T47D (cell line): ENCODE measurements around the gene PPDPF.
A peak's percentile ranks its signal among the peaks of the same experiment; 100 is the strongest.

ENCODE experiments used
- DNase-seq, 2 experiments: peaks; one replicate each; pipeline versions ENCODE4 v3.0.0 to v3.0.0-alpha.2; 2011 to 2012; ENCODE audit warnings: low read depth in 1 of 2, low spot score in 1 of 2
- JUND ChIP-seq: IDR thresholded peaks from 2 replicates; pipeline ENCODE4 v1.6.1; 2012; ENCODE audit warnings: low read depth
- in situ Hi-C: cut with HindIII; loops from 2 replicates; pipeline ENCODE4 v1.10.0; 2016; ENCODE audit warnings: low sequenced_read_pairs, low pct_unique_long_range_greater_than_20kb

PPDPF gene

DNA sequence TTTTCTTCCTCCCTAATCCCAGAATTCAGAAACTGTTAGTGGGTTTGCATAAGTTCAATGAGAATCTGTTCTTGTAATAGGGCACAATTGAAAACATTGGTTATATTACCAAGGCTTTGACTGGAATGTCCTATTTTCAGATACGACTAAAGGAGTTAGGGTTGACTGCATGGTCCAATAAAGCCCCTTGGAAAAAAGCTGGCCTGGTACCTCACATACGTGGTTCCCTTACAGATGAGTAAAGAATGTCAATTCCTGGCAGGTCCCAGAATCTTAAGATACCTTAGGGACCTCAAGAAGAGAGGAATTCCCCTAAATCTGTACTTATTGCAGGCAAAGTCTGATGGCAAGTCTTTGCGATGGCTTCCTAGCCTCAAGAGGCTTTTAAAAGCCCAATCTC is 4.6 kb downstream of the PPDPF start:
- no peak for DNase-seq
- in situ Hi-C loops: no loop called here
- no peak for TF ChIP-seq JUND

DNA sequence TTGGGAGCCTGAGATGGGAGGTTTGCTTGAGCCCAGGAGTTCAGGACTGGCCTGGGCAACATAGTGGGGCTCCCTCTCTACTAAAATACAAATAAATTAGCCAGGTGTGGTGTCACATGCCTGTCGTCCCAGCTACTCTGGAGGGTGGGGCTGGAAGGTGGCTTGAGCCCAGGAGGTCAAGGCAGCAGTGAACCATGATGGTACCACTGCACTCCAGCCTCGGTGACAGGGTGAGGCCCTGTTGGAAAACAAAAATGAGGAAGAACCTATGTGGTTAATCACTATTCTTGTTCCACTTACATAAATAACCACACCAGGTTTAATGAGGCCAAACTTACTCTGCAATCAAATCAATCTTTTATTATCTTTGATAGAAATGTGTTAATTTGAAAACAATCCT is 5.4 kb downstream of the PPDPF start:
- TF ChIP-seq JUND: no peak
- in situ Hi-C loops: no loop called here
- peak in 1 of 2 experiments; percentile 46 for DNase-seq

DNA sequence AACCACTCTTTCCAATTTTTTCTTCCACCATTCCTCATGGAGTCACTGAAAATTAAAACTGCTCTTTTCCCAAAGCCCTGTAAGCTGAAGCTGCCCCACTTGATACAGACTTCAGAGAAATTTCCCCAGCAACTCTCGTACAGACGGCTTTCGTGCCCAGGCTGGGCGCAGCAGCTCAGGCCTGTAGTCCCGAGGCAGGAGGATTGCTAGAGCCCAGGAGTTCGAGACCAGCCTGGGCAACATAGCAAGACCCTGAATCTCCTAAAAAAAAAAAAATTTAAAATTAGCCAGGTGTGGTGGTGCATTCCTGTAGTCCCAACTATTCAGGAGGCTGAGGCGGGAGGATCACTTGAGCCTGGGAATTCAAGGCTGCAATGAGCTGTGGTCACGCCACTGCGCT is 6.6 kb downstream of the PPDPF start:
- in situ Hi-C loops: no loop called here
- no peak for TF ChIP-seq JUND
- no peak for DNase-seq

DNA sequence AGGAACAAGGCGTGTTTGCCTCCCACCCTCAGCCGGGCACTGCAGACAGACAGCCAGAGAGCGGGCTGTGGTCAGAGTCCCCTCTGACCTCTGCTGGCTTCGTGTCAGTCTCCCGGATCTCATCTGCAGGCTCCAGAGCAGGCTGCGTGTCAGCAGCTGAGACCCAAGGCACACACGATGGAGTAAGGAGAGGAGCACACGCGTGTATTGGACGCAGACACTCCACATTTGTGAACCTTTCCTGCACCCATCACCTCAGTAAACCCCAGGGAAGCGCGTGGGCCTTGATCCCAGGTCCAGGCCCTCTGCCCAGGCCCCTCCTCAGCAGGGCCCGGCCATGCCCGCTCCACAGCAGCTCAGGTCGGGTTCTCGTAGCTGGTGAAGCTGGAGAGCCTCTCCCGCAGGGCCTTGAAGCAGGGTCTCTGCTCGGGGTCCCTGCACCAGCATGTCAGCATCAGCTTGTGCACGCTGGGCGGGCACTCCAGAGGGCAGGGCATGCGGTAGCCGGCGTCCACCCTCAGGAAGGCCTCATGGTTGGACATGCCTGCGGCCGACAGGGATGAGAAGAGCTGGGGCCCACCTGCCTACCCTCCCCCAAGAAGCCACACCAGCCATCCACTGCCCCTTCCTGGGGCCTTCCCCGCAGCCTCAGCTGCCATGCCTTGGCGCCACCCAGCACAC is 8.8 kb downstream of the PPDPF start:
- TF ChIP-seq JUND: no peak
- in situ Hi-C loops: no loop called here
- DNase-seq: no peak

DNA sequence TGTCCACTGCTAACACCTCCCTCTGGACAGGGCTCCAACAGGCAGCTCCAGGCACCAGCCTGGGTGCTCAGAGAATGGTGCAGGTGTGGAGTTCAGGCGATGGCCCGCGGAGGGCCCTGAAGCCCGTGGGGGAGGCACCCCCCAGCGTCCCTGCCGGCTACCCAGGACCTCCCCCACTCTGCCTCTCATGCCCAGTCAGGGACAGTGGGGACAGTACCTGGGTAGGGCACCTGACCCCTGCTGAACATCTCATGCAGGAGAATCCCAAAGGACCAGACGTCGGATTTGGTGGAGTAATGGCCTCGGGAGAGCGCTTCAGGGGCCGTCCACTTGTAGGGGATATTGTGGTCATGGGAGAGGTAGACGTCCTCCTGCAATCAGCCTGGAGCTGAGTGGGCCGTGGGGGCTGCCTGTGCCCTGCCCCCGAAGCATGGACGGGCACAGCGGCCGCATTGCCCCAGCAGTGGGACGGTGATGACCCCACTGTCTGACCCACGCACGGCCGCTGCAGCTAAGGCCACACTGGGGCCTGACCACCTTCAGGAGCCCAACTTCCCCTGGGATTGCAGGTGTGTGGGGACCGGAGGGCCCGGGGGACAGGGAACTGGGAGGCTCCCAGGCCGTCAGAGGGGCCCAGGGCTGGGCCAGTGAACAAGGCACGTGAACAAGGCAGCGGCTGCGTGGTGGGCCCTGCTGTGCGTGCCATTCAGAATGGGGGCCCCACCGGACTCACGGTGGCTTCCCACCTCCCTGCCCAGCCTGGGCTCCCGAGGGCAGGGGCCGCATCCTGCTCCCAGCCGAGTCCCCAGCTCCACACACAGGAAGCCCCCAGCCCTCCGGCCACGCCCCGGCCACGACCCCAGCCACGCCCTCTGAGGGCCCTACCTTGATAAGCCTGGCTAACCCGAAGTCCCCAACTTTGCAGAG is 9.6 kb downstream of the PPDPF start:
- no peak for DNase-seq
- in situ Hi-C loops: no loop called here

DNA sequence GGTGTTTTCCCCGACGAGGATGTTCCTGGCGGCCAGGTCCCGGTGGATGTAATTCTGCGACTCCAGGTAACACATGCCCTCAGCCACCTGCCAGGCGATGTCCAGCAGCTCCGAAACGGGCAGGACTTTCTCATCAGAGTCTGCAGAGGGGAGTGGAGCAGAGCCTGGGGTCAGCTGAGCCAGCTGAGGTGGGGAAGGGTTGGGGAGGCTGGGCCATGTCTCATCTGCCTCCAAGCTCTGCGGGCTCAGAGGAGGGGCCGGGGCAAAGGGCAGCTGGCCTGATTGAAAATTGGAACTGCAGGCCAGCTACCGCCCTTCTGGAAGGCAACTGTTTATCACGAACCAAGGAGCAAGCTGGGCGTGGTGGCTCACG is 10.2 kb downstream of the PPDPF start:
- DNase-seq: no peak
- in situ Hi-C loops: no loop called here
- no peak for TF ChIP-seq JUND

More for the DNA sequence above, 9.6 kb downstream of the PPDPF start:
- TF ChIP-seq JUND: no peak

DNA sequence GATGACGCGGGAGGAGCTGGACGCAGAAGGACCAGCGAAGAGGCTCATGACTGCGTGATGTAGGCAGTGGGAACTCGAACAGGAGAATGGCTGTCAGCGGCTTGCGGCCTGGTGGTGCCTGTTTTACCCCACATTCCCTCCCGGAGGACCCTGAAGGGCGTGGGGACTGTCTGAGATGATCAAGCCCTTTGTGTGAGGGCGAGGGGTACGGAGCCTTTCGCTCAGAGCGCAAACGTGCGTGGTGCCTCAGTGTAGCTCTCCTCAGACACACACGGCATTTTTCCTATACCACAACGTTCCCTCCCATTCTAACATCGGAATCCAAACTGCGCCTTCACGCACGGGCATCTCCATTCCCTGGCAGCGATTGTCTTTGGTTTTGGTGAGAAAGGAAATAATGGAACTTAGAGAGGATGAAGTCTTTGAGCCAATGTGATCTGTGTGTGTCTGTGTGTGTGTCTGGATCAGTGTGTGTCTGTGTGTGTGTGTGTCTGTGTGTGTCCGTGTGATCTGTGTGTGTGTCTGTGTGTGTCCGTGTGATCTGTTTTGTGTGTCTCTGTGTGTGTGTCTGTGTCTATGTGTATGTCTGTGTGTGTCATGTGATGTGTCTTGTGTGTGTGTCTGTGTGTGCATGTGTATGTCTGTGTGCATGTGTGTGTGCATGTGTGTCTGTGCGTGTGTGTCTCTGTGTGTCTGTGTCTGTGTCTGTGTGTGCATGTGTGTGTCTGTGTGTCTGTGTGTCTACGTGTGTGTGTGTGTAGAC is 11.3 kb downstream of the PPDPF start:
- no peak for TF ChIP-seq JUND
- no peak for DNase-seq

DNA sequence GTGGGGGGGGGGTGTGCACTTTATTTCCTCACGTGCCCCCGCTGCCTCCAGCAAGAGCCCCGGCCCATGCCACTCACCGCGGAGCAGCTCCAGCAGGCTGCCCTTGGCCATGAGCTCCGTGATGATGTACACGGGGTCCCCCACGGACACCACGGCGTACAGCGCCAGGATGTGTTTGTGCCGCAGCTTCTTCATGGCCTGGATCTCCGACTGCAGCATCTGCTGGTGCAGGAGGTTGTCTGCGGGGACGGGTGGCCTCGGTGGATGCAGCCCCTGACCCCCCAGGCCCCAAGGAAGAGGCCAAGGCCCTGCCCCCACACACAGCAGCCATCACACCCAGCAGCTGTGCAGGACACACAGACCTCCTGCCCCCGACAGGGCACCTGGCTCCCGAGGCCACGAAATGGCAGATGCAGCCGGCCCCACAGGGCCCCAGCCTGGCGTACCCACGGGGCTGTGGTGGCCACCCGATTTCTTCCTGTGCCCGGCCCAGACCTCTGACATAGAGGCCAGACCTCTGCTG is 11.9 kb downstream of the PPDPF start:
- in situ Hi-C loops: no loop called here
- no peak for DNase-seq
- TF ChIP-seq JUND: no peak

More for the DNA sequence above, 11.3 kb downstream of the PPDPF start:
- in situ Hi-C loops: no loop called here

DNA sequence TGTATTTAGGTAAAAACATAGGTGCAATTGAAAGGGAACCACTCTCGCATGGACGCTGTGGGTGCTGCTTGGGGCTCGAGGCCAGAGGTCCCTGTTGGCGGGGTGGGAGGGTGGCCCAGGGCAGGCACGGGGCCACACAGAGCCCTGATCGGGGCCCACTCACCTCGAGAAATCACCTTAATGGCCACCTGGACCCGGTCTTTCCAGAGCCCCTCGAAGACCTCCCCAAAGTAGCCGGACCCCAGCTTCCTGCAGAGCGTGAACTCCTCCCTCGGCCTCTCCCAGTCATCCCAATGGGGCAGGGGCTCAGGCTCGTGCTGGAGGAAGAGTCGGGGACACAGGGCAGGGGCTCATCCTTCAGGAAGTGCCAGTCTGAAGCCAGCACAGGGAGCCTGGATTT is 12.8 kb downstream of the PPDPF start:
- DNase-seq: no peak
- no peak for TF ChIP-seq JUND
- in situ Hi-C loops: no loop called here

DNA sequence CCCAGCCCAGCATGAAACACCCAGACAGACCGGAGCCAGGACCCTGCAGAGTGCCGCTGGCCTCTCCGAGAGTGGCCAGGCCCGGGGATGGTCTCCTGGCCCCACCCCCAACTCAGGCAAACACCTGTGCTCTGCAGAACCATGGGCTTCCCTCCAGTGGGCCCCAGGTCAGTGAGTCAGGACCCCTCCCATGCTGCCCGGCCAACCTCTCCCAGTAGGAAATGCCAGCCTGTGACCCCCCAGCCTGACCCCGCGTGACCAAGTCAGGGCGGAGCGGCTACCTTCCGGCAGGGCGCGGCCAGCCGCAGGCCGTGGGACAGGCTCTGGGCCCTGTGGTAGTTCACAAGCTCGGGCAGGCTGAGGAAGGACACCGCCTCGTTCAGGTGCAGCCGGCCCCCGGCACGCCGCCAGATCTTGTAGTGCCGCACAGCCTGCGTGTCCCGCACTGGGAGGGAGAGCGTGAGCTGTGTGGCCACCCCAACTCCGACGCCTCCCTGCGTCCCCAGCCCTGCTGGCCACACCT is 13.4 kb downstream of the PPDPF start:
- in situ Hi-C loops: no loop called here
- no peak for DNase-seq
- TF ChIP-seq JUND: no peak

DNA sequence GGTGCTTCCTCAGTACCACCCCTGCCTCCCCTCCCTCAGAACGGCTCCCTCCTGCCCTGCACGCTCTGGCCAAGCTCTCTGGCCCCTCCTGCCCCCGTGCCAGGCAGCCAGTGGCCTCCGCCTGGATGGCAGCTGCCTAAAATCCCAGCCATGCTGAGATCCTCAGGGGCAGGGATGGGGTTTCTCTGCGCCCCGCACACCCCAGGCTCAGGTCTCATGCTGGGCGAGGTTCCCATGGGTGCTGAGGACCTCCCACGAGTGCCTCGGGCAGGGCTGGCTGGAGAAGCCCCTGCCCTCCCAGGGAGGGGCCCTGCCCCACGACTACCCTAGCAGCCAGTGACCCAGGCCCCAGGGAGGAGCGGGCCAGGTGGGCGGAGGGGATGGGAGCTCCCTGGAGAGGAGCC is 13.9 kb downstream of the PPDPF start:
- no peak for TF ChIP-seq JUND
- DNase-seq: no peak
- in situ Hi-C loops: no loop called here
